Measurements from ENCODE around the gene PRAF2.

The PRAF2 gene

DNA sequence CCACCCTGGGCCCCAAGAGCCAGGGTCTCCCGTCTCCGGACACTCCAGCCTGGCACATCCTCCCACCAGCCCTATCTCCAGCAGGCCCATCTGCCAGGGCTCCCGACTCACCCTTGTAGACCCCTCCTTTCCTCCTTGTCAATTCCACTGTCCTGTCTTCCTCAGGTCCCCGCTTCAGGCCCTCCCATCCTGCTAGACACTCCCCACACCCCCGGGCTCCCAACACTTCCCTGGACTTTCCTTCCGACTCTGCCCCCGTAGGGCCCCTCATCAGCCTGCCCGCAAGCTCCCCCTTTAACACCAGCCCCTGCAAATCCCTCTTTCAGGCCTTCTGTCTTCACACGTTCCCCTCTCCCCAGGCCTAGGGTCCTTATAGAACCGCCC, 1.1 kb downstream of the PRAF2 start:
- no peak for DNase-seq (ENCODE audit: low spot score)

DNA sequence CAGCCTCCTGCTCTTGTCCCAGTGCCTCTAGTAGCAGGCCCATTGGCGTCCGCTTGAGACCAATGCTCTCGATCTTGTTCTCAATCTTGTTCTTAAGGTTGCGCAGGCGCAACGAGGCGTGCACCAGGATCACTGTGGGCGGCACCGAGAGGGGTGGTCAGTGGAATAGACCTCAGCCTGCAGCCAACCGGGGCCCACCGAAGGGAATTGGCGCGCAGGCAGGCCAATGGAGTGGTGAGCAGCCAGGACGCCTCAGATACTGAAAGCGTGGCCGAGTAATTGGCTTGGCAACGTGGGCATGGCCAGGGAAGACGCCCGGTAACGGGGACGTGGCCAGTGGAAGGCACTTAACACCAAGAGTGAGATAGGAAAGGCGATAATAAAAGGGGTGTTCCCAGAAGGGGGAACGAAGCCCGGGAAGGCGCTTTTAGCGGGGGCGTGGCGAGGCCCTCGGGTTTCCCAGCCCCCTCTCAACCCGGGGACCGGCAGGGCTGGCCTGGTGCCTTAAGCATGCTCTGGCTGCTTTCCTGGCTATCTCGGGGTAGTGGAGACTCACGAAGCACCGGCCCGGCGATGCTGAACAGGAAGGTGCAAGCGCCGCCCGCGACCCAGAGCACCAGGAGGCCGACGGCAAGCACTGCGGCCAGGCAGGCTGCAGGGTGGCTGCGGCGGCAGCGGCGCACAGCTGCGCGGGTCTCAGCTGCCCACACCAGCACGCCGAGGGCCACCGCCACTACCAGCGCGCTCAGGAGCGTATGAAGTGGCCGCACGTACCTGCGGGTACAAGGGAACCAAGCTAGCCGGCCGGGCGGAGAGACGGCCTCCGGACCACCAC, 1.7 kb downstream of the PRAF2 start:
- DNase-seq (ENCODE audit: low spot score): peak; percentile 11

DNA sequence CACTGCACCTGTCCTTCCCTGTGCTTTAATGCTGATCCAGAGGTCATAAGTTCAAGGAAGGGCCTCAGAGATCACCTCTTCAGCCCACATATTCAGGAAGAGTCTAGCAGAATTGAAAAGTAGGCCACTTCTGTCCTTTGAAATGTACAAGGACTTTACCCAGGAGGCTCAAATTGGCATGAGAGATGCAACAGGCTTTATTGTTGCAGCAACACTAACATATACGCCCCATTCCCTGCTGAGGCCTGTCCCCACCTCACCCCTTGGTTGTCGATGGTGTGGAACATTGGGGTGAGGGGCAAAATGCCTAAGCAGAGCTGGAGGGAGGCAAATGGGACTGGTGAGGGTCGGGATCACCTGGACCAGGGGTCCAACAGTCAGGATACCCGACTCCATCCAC, 2.8 kb downstream of the PRAF2 start:
- DNase-seq (ENCODE audit: low spot score): no peak

DNA sequence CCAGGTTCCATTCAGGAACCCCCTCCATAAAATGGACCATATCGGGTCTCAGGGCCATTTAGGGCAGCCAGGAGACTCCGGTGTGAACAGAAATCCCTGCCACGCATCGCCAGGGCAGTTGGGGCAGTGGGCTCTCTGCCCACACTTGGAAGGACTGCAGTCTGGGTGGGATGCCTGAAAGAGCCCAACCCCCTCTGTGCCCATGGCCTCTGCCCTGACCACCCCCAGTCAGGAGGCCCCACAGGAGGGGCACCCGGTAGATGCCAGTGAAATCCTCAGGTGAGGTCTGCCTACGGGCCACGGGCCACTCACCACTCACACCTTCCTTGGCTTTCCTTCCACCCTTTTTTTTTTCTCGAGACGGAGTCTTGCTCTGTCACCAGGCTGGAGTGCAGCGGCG, 4.8 kb downstream of the PRAF2 start:
- DNase-seq (ENCODE audit: low spot score): no peak

DNA sequence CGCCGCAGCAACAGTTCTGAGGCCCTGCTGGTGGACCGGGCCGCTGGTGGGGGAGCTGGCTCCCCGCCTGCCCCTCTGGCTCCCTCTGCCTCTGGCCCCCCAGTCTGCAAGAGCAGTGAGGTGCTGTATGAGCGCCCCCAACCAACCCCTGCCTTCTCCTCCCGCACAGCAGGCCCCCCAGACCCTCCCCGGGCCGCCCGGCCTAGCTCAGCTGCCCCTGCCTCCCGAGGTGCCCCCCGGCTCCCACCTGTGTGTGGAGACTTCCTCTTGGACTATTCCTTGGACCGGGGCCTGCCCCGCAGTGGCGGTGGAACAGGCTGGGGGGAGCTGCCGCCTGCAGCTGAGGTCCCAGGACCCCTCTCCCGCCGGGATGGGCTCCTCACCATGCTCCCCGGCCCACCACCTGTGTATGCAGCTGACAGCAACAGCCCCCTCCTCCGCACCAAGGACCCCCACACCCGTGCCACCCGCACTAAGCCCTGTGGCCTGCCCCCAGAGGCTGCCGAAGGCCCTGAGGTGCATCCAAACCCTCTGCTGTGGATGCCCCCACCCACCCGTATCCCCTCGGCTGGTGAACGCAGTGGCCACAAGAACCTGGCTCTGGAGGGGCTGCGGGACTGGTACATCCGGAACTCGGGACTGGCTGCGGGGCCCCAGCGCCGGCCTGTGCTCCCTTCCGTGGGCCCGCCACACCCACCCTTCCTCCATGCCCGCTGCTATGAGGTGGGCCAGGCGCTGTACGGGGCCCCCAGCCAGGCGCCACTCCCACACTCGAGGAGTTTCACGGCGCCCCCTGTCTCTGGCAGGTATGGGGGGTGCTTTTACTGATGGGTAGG, 6.3 kb downstream of the PRAF2 start:
- no peak for DNase-seq (ENCODE audit: low spot score)

DNA sequence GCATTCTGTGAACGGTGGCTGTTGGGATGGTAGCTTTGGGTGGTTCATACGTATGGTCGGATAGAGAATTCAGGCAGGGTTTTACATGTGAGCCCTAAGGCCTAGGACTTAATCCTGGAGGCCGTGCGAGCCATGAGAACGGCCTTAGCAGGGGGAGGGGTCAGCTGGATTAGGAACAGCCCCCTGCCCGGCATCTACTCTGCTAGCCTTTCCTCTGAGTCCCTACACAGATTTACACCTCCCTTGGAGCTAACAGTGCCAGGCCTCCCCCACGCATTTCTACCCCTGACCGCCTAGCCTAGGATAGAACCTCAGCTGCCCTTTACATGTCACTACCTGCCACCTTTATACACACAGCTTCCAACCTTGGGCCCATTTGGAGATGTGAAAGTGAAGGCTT, 7.1 kb downstream of the PRAF2 start:
- DNase-seq (ENCODE audit: low spot score): no peak

DNA sequence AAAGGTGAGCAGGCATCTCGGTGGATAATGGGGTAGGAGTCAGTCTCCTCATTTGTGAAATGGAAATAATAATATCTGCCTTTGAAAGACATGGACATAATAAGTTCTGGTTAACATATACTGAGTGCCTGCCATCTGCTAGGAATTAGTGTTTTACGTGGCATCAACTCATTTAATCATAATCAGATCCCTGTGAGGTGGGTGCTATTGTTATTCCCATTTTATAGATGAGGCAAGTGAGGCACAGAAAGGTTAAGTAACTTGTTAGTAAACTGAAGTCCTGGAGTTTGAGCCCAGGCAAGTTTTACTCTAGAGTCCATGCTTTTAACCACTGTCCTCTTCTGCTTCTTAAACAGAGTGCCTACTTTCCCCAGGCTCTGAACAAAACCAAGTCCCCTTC, 7.5 kb downstream of the PRAF2 start:
- no peak for DNase-seq (ENCODE audit: low spot score)

DNA sequence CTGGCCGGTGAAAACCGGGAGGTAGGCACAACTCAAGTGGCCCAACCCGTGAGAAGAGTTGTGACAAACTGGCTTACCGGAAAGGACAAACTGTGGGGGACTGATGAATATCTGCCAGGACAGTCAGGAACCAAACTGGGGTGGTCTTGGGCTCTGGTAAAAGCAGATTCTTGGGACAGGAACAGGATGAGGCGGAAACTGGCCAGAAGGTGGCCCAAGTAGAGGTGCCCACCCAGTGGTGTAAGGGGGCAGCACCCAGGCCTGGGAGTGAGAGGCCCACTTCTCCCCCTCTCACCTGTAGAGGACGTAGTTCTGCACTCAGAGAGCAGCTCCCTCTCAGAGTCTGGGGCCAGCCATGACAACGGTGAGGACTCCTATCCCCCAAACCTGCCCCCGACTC, 9.1 kb downstream of the PRAF2 start:
- no peak for DNase-seq (ENCODE audit: low spot score)

DNA sequence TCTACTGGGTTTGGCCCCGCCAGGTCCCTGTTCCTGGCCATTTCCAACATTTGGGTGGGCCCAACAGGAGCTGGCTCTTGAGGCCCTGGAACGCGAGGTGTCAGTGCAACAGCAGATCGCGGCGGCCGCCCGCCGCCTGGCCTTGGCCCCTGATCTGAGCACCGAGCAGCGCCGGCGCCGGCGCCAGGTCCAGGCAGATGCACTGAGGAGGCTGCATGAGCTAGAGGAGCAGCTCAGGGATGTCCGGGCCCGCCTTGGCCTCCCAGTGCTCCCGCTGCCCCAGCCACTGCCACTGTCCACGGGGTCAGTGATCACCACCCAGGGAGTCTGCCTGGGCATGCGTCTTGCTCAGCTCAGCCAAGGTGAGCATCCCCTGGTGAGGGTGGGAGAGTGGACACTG, 9.5 kb downstream of the PRAF2 start:
- DNase-seq (ENCODE audit: low spot score): no peak

DNA sequence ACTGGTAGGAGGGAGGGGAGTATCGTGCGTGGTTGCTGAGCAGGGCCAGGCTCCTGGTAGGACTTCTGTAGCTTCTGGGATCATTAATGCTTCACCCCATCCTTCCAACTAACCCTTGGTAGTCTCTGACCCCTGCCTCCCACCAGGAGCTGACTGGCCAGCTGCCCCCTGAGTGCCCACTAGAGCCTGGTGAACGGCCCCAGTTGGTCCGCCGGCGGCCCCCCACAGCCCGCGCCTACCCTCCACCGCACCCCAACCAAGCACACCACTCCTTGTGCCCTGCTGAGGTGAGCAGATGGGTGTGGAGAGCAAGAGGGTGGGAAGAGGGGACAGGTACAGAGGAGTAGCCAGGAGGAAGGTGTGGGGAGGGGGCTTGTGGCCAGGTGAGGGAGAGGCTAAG, 10.1 kb downstream of the PRAF2 start:
- no peak for DNase-seq (ENCODE audit: low spot score)

DNA sequence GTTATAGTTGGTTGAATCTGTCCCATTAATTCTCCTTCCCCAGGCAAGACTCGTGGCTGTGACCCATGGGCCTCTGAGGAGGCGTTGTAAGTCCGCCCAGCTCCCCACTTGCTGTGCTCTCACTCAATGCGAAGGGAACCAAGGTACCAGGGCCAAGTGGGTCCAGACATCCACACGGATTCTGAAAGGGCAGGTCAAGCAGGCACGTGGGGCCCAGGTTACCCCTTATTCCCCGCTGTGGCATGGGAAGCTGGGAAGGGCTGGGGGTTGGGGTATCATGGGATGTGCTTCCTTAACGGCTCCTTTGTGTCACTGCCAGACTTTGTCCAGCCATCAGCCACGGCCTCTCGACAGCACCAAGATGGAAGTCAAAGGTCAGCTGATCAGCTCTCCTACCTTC, 11.9 kb downstream of the PRAF2 start:
- DNase-seq (ENCODE audit: low spot score): no peak

DNA sequence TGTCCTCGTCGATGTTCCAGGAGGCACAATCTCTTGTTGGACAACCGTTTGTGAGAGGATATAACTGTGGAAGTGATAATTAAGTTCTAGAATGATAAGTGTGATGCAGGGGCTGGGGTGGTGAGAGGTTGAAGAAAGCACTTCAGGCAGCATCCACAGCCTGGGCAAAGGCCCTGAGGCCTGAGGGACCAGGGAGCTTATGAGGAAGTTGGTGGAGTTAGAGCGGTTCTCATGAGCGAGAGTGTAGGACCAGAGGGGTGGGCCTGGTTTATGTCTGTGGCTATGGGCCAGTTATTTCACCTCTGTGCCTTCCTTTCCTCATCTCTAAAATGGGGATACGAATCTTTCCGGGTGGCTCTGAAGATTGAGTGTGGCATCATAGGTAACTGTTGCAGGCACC, 12.3 kb downstream of the PRAF2 start:
- DNase-seq (ENCODE audit: low spot score): no peak

DNA sequence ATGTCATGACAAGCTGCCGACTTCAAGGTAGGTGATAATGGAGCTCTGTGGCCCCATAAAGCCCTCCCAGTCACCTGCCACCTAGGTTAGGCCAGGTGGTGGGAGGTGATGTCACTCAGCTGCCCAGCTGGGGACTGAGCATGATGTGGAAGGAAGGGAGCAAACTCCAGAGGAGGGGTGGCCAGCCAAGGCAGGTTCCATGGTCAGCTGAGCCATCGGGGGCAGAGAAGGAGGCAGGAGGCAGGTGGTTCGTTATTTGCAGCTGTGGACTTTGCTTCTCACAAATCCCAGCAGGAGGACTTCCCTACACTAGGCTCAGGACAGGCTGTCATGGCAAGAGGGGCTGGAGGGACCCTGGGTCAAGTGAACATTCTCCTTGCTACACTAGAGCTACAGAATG, 12.9 kb downstream of the PRAF2 start:
- DNase-seq (ENCODE audit: low spot score): no peak

DNA sequence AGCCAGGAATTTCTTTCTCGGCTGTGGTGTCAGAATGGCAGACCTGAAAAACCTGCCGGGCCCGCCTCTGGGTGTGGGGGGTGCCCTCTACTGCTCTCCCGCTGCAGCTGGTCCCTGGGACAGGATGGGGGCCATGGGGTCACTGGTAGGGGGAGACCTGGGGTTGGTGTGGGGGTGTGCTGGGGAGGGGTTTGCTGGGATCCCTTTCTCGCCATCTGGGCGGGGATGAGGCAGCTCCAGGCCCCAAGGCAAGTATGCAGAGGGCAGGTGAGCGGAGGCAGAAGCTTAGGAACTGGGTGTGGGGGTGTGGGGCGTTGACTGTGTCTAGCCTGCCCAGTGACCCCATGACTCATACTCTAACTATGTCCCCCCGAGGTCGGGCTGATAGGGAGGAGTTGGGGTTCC, 14.1 kb downstream of the PRAF2 start:
- no peak for DNase-seq (ENCODE audit: low spot score)

DNA sequence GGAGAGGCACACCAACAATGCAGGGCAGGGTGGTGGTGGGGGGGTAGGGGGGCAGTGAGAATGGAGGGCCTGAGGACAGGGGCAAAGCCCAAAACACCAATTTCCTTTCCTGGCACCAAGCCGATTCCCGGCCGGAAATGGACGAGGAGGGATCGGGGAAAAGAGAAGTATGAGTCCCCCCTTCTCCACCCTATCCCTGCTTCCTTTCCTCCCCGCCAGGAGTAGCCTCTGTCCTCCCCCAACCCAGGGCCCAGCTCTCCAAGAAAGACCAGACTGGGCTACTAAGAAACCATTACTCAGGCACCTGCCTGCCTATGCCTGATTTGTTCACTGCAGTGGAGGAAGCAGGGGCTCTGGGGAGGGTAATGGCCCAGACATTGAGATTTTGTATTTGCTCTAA, 14.6 kb downstream of the PRAF2 start:
- no peak for DNase-seq (ENCODE audit: low spot score)

DNA sequence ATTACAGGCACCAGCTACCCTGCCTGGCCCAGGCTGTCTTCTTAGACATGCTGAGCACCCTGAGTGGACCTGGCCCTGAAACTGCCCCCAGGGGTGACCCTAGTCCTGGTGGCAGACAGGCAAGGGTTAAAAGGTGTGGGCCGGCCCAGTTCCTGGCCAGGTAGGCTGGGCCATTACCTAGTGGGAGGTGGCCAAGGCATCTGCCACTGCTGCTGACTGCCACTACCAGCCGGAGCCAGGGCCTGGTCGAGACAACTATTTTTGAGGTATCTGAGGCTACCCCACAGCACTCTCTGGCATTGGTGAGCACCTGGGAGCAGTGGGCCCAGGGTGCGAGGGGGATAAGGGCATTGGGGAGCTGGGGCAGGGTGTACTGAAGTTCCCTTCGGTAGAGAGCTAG, 15.0 kb downstream of the PRAF2 start, which contains the start of gene CCDC120:
Gene CCDC120 (plus strand): TSS at position 206 of the 400 bp plus-strand sequence. CDS start 3,043 bp downstream, outside the sequence.
- no peak for DNase-seq (ENCODE audit: low spot score)

DNA sequence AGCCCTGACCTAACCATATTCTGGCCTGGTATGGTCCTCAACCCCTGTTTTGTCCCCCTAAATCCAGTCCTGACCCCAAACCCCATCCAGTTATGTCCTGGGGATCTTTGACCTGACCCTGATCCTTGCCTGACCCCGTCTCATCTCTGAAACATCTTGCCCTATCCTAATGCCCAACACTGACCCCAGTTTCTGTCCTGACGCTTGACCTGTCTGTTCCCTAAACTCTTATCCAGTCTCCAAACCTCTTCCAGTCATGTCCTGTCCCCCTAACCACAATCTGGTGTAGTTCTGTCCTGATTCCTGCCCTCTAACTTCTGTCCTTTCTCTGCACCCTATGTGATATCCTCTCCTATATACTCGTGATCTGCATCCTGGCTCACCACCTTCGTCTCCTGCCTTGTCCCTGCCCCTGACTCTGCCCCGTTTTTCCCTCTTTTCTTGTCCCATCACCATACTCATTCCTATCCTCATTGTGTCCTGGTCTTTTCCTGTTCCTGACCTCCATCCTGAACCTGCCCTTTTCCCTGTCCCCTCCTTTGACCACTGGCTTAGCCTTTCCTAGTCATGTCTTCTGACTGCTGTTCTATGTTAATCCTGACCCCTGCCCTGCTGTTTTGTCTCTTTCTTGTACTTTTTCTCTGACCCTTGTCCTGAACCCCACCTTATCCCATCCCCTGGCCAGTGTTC, 19.6 kb downstream of the PRAF2 start:
- no peak for DNase-seq (ENCODE audit: low spot score)

DNA sequence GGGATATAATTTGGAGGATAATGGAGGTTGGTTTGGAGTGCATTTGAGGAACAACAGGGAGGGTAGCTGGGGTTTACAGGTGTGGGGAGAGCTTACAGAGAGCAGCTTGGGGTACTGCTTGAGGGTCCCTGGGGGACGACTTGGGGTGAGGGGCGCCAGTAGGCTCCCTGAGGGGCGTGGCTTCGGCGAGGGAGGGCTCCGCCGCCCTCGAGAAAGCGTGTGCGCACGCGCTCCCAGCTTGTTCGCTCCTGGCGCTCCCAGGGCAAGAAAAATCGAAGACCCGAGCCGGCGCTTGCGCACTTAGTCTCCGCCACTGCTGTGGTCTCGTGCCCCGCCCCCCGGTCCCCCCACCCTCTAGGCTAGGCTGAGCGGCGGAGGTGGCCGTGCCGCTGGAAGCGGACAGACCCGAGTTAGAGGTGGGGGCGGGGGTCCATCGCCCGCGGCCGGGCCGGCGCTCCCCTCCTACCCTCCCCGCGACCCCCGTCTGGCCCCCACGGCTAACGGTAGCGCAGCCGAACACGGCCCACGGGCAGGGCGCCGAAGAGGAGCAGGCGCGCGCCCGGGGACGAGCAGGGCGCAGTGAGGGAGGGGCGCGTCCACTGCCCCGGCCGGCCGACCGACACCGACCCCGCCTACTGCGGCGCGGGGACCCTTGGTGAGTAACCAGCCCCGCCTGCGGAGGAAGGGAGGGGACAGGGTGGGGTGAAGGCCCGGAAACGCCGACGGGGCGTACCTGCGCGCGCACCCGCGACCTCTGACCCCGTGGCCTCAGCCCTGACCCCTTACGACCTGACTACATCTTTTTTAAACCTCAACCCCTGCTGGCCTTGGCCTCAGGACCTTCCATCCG, 20.4 kb downstream of the PRAF2 start:
- DNase-seq (ENCODE audit: low spot score): no peak

DNA sequence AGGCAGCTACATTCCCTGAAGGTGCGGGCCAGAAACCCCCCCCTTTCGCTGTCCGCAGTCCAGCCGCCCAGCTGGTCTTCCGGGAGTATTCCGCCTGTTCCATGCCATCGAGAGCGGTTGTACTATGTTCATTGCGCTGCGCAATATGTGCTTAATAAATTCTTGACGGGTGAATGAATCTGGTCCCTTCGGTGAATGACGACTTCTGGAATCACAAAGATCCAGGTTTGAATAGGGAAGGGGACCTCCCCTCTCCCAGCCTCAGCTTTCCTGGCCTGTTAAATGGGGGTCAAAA, 29.9 kb downstream of the PRAF2 start:
- no peak for DNase-seq (ENCODE audit: low spot score)

DNA sequence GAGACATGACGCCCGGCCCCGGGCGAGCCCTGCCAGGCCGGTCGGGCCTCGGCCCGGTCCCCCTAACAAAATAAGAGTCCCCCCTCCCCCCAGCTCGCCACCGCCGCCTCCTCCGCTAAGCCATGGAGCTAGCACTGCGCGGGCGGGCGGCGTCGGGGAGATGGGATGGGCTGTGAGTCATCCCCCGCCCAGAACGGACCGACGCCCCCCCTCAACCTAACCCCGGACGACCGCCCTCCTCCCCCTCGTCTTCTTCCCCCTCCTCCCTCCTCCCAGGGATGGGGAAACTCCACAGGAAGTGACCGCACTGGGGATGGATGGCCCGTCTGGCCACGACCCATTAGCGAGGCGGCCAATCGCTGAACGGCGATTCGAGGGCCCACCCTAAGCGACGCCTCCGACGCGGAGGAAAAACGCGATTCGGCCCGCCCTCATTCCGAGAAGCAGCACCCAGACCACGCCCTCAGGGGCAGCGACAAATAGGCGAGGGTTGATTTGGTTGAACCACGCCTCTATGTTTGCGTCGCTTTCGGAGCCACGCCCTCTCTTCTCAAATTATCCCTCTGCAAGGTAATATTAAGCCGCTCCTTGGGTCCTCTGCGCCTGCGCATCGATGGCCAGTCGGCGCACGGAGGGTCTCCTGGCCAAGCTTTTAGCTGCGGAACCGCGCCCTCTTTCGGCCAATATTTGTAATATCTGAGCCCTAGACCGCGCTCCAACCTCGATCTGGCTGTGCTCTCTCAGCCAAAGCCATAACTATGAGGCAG, 30.4 kb downstream of the PRAF2 start, which contains the start of gene TFE3:
Gene TFE3 (minus strand): TSS at position 138 of the 767 bp plus-strand sequence. CDS start 131 bp downstream, at position 7.
- DNase-seq (ENCODE audit: low spot score): peak; percentile 98

DNA sequence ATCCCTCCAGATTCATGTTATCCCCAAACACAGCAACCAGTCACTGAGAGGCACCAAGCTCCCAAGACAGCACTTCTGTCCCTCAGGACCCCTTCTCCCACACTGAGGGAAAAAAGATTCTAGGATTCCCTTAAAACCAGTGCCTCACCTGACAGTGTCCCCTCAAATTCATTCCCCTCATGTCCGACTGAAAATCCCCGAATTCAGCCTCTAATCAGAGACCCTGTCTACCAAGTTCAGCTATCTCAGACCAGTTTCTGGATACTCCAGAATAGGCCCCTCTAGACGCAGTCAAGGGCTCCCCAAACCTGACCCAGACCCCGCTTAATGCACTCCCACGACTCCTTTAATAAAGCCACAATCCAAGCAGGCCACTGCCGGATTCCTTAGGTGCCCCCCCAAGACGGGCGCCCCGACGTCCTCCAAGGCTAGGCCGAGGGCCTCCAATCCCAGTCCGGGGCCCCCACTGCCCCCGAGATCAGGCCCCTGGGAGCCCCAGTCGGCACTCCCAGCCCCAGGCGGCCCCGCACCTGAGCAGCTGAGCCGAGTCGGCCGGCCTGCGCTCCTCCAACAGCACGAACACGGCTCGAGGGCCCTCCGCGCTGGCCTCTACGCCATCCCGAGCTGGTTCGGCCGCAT, 31.1 kb downstream of the PRAF2 start:
- no peak for DNase-seq (ENCODE audit: low spot score)

Data from pons (tissue), 1 donor.